Left hindlimb (tissue), 1 donor: ENCODE measurements around the gene PRRT2.
A peak's percentile ranks its signal among the peaks of the same experiment; 100 is the strongest.
"Not testable (repeated sequence)": the region's sequence is repeated elsewhere in the genome, so short reads cannot be mapped to it uniquely, and the experiment has no call there.

ENCODE experiments used
- DNase-seq: peaks from one replicate; pipeline ENCODE4 v3.0.0-alpha.2; 2018

Gene PRRT2

DNA sequence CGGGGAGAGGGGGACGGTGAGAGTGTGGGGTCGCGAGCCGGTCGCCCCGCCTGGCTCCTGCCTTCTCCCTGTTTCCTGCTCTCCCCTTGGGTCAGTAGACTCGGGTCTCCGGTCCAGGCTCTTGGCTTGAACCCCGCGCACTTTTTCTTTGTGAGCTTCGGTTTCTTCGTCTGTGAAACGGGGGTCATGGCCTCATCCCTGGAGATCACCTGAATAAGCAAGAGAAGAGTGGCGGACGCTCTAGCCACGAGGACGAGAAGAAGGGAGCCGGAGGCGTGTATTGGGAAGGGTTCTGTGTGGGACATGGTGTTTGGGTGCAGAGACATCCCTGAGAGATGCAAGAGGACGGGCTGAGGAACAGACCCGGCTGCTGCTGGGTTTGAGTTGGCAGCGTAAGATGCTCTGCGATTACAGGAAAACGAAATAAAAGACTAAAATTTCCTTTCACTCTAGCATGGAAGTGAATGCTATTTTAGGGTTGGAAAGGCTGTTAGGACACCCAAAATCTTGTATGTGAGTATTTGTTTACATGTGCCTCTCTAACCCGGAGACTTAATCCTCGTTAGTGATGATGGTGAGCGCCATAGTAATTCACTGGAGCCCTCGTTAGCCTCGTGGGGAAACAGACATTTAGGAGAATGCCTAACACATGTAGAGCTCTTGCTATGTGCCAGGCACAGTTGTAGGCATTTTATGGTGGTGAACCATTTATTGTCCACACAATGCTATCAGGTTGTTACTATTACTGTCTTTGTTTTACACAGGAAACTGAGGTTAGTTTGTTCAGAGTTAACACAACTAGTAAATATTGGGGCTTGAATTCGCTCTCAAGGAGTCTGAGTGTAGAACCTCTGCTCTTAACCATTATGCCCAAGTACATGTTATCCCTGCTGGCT is 20.8 kb upstream of the PRRT2 start:
- DNase-seq: no peak

DNA sequence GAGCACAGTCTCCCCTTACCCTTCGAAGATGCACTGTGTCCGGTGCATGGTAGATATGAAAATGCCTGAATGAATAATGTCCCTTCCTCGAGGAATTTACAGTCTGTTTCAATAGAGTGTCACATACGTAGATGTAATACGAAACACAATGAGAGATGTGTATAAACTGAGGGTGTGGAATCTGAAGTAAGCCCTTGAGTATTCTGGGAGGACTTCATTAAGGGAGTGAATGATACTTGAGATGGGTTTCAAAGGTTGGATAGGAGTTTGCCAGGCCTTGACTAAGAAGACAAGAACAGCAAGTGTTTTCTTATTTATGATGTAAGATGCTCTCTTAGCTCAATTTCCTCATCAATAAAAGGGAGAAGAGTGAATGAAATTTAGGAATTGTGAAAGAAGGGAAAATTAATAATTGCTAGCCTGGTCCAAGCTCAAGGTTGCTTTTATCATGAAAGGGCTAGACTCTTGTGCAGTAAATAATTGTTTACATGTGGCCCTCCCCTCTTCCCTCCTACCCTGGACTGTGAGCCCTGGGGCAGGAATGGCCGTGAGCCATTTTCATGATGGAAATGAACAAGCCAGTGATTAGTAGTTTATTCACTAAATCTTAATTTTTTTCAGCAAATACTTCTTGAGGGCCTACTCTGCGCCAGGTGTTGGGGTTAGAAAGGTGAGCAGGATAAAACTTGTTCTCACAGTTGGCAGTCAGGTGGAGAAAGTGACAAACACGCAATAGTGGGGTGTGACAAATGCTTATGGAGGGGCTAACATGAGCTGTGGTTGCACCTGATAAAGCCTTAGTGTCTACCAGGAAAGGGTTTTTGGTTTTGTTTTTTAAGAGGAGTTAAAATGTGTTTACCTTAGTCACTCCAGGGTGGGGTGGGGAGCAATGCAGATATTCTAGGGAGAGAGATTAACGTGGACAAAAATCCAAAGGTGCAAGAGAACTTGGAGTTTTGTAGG is 19.9 kb upstream of the PRRT2 start:
- DNase-seq: no peak

DNA sequence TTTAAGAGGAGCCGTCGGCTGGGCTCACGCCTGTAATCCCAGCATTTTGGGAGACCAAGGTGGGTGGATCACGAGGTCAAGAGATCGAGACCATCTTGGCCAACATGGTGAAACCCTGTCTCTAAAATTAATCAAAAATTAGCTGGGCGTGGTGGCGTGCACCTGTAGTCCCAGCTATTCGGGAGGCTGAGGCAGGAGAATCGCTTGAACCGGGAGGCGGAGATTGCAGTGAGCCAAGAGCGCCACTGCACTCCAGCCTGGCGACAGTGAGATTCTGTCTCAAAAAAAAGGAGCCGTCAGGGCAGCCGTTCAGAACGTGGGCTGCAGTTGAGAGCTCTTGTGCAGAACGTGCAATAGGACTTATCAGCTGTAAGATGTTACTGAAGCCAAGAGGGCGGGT is 18.8 kb upstream of the PRRT2 start:
- DNase-seq: not testable (repeated sequence)

DNA sequence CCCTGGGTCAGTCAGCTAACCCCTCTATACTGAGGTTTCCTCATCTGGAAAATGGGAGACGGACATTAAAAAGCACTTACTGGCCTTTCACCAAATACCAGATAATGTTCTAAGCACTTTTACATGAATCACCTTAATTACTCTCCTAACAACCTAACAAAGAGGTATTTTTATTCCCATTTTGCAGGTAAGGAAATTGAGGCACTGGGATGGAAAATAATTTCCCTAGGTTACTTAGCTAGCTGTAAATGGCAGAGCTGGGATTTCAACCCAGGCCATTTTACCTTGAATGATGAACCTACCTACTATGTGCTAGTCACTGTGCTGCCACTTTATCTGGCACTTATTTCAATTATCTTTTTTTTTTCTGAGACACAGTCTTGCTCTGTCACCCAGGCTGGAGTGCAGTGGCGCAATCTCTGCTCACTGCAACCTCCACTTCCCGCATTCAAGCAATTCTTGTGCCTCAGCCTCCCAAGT is 17.7 kb upstream of the PRRT2 start:
- no peak for DNase-seq

DNA sequence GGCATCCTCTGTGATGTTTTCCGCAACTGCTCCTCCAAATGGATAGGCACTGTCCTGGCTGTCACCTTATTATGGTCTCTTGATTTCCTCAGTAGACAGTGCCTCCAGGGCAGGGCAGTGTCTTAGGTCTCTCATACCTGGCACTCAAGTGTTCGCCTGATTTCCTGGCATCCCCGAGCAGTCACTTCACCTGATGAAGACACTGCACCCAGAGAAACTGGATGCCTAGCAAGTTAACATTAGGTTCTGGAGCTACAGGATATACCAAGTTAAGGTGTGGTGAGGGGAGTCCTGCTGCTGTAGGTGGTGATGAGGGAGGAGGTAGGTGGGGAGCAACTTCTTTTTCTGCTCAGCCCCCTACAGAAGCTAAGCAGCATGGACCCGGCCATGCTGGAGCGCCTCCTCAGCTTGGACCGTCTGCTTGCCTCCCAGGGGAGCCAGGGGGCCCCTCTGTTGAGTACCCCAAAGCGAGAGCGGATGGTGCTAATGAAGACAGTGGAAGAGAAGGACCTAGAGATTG is 9.5 kb upstream of the PRRT2 start:
- DNase-seq: no peak

DNA sequence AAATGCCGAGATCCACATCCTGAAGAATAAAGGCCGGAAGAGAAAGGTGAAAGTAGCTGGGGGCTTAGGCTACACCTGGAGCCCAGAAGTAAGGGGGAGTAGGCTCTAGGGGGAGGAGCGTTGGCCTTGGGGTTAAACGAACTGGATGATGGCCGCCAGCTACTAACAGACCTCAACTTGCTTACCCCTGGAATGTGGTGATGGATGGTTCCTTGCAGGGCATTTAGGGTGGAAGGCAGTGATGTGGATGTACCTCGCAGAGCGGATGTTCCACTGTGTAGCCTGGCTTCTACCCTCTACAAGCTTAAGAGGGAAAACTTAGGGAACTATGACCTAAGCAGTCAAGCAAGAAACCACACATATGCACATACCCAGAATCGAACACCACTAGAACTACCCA is 8.0 kb upstream of the PRRT2 start:
- DNase-seq: no peak

DNA sequence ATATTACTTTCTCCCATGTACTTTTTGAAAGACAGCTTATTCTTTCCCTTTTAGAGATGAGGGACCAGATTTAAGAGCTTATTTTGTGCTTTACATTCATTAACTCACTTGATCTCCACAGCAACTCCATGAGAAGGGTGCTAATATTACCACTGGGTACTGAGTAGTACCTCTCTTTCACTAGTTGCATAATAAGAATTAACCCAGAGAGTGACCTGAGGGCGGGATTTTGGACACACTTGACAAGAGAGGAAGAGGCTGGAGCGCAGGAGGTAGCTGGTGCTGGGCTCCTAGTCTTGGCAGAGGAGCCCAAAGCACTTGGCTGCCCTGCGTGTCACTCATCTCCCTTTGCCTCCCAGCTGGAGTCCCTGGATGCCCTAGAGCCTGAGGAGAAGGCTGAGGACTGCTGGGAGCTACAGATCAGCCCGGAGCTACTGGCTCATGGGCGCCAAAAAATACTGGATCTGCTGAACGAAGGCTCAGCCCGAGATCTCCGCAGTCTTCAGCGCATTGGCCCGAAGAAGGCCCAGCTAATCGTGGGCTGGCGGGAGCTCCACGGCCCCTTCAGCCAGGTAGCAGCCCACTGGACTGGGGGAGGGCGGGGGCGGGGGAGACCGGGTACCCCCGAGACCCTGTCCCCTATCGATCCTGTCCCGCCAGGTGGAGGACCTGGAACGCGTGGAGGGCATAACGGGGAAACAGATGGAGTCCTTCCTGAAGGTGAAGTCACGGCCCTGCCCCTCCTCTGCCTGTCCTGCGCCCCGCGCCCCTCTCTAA is 7.3 kb upstream of the PRRT2 start:
- peak; percentile 62 for DNase-seq

DNA sequence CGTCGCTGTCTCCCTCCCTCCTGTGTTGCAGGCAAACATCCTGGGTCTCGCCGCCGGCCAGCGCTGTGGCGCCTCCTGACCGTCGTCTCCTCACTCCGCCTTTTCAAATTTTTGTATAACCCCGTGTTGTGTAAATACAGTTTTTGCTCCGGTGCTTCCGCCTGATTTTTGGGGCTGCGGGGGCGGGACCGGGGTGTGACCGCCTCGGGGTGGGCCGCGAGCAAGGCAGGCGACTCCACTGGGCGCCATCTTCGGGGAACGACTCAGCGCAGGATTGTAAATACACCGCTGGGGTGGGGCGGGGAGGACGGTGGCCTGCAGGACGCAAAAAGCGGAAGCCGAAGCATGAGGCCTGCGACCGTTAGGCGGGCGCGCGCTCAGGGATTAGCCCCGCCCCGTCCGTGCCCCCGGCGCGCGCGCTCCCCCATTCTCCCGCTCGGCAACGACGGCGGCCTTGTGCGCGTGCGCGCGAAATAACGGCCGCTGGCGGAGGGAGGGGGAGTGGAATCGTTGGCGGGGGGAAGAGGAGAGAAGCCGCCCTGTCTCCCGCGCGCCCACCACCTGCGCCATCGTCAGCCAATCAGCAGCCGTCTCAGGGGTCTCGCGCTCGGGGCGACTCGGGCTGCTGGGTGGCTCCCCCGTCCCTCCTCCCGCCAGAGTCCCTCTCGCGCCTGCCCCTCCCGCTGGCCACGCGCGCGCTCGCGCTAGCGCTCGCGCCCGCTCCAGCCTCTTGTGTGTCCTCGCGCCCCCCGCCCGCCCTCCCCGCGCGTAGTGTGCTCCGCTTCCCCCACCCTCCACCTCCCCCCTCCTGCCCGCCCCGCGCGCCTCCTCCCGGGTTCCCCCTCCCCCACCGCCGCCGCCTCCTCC is 6.5 kb upstream of the PRRT2 start:
- peak; percentile 98 for DNase-seq

DNA sequence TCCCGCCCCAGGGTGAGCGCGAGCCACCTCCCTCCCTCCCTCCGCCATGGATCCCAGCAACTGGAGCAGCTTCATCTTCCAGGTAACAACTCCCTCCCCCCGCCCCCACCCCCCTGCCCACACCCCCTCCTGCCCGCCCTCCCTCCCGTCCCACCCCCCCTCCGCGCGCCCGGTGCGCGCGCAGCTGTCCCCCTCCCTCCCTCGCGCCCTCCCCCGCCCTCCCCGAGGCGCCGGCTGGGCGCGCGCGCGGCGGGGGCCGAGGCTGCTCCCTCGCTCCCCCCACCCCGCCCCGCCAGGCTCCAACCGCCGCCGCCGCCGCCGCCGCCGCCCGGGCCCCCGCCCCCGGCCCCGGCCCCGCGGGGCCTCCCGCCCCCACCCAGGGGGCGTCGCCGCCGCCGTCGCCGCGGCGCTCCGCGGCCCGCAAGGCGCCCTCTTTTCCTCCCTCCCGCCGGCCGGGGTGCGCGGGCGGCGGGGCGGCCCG is 5.9 kb upstream of the PRRT2 start, which contains the start of gene MAZ:
Gene MAZ (plus strand): TSS at position 431 of the 481 bp plus-strand sequence. CDS start 173 bp downstream, outside the sequence.
- no peak for DNase-seq

DNA sequence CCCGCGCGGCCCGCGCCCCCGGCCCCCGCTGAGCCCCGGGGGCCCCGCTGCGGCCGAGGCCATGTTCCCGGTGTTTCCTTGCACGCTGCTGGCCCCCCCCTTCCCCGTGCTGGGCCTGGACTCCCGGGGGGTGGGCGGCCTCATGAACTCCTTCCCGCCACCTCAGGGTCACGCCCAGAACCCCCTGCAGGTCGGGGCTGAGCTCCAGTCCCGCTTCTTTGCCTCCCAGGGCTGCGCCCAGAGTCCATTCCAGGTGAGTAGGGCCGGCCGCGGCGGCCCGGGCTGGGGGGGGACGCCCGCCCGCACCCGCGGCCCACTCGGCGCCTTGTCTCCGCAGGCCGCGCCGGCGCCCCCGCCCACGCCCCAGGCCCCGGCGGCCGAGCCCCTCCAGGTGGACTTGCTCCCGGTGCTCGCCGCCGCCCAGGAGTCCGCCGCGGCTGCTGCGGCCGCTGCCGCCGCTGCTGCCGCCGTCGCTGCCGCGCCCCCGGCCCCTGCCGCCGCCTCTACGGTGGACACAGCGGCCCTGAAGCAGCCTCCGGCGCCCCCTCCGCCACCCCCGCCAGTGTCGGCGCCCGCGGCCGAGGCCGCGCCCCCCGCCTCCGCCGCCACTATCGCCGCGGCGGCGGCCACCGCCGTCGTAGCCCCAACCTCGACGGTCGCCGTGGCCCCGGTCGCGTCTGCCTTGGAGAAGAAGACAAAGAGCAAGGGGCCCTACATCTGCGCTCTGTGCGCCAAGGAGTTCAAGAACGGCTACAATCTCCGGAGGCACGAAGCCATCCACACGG is 5.2 kb upstream of the PRRT2 start:
- peak; percentile 85 for DNase-seq

DNA sequence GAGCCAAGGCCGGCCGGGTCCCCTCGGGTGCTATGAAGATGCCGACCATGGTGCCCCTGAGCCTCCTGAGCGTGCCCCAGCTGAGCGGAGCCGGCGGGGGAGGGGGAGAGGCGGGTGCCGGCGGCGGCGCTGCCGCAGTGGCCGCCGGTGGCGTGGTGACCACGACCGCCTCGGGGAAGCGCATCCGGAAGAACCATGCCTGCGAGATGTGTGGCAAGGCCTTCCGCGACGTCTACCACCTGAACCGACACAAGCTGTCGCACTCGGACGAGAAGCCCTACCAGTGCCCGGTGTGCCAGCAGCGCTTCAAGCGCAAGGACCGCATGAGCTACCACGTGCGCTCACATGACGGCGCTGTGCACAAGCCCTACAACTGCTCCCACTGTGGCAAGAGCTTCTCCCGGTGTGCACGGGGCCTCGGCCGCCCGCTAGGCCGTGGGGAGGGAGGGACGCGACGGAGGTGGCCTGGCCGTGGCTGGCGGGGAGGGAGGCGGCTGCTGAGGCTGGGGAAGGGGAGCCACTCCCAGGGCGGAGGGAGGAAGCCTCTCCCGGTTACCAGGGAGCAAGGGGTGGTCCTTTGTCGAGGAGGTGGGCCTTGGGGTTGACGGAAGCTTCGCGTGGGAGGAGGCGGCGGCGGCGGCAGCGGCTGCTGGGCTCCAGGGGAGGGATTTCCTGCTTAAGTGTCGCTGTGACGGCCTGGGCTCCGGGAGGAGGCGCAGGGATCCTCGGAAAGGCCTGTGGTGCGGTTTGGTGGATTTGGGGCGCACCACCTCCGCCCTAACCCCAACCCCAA is 4.4 kb upstream of the PRRT2 start:
- peak; percentile 94 for DNase-seq

DNA sequence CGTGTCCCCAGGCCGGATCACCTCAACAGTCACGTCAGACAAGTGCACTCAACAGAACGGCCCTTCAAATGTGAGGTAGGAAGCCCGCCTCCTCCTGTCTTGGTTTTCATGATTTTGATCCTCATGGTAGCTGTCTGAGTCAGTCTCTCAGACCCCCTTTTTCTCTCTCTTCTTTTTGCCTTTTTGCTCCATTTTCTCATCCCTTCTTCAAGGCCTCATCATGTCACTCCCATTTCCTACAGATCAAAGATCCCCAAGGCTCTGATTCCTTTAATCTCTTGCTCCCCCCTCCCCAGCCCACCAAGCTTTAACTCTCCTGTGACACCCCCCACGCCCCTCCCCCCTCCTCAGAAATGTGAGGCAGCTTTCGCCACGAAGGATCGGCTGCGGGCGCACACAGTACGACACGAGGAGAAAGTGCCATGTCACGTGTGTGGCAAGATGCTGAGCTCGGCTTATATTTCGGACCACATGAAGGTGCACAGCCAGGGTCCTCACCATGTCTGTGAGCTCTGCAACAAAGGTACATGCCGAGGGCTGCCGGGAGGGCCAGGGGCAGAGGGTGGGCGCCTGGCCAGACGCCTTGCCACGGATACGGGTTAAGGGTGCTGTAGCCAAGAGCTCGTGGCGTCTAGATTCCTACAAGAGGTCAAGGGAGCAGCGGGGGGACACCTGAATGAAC is 3.6 kb upstream of the PRRT2 start:
- no peak for DNase-seq

DNA sequence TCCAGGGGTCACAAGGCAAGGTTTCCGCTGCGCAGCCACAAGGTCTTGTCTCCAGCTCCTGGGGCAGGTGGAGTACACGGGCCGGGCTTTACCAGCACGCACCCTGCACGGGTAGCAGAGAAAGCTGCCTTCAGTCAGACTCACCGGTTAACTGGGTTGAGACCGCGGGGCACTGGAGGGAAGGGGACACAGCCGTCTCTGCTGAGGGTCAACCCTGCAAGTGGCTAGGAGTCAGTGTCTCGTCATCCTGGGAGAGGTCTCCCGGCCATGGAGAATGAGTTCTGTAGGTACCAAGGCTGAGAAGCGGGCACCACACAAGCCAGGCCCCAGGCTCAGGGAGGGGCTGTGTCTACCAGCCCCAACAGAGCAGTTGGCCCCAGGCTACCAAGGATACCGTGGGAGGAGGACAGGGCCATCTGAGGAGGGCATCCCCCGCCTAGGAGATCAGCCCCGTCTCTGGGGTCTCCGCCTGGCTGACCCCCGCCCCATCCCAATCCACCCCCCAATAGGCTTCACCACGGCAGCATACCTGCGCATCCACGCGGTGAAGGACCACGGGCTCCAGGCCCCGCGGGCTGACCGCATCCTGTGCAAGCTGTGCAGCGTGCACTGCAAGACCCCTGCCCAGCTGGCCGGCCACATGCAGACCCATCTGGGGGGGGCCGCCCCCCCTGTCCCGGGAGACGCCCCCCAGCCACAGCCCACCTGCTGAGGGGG is 2.8 kb upstream of the PRRT2 start:
- no peak for DNase-seq

DNA sequence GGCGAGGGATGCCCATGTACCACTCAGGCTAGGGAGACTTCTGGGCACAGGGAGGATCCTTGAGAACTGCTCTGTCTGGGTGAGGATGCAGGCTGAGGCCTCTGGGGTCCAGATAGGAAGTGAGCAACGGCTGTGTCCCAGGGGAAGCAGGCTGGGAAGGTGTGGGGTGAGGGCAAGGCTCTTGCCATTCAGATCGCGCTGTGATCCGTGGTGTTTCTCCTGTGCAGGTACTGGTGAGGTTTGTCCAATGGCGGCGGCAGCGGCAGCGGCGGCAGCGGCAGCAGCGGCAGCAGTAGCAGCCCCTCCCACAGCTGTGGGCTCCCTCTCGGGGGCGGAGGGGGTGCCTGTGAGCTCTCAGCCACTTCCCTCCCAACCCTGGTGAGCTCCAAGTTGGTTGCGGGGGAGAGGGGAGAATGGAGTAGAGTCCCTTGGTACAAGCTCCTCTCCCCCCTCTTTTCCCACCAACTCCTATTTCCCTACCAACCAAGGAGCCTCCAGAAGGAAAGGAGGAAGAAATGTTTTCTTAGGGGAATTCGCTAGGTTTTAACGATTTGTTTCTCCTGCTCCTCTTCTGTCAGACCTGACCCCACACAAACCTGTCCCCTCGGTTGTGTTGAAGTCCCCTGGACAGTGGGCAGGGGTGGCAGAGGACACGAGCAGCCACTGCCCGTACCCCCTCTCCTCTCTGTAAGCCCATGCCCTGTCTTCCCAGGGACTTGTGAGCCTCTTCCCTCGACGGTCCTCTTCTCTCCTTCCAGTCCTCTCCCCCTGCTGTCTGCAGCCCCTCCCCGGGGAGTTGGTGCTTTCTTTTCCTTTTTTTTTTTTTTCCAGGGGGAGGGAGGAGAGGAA is 1.9 kb upstream of the PRRT2 start:
- peak; percentile 43 for DNase-seq

DNA sequence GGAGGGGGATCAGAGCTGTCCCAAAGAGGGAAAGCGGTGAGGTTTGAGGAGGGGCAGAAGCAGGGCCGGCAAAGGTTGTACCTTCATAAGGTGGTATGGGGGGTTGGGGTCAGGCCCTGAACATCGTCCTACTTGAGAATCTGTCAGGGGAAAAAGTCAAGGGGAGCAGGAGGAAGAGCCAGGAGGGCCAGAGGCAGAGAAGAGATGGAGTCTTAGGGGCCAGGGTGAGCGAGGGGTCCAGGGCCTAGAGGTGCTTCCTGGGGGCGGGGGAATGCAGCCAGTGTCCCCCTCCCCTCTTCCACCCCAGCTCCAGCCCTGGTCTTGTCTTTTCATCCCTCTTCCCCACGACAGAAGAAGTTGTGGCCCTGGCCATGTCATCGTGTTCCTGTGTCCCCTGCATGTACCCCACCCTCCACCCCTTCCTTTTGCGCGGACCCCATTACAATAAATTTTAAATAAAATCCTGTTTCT is 1.3 kb upstream of the PRRT2 start:
- peak; percentile 37 for DNase-seq

DNA sequence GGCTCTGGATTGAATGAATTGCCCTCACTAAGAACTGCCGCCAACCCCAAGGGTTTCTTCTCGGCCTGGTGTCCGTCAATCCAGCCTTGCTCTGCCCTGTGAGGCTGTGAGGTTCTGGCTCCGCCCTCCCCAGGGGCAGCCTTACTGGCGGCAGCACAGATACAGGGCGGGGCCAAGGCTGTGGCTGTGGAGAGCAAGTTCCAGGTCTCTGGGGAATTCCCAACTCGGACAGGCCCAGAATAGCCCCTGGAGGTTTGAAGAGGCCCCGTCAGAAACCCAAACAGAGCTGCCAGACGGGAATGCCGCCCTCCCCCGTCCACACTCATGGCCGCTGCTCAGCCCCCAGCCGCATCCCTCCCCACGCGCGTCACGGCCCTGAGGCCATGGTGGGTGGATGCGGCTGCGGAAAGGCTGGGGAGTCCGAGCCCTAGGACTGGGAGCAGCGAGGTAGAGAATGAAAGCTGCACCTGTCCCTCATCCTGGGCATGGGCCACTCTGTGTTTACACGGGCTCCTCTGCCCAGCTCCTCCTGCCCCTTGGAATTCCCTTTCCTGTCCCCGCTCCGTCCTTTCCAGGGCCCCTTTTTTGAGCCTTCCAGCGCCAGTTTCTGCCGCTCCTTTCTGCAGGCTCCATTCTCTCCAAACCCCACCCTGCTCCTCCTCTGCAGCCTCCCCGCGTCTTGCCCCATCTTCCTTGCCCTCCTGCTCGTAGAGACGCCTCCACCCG is 660 bp upstream of the PRRT2 start:
- peak; percentile 93 for DNase-seq
